IMR-90 (cell line): Measurements from ENCODE around the gene TEX35. TPM values are rescaled to one million over a fixed set of nuclear protein-coding genes. Genes with fewer than 3 reads are reported as not detected.

Experiments used
- ATAC-seq: fragments of 200-7000 bp; cut with Tn5 transposase; 2 replicates; pipeline ENCODE4 v1.9.1; 2020; ENCODE audit warnings: low read depth, mild to moderate bottlenecking, moderate library complexity
- BruUV-seq: library from RNA; stranded (reverse); fragments of 400-500 nt; replicated peaks from 2 replicates; lab custom pipeline; 2021; lab: Mats Ljungman, UMichigan
- CTCF ChIA-PET: fragments of 300-600 bp; formaldehyde crosslinking; extraction: SDS; loops from one replicate; lab custom pipeline; 2021; ENCODE audit warnings: antibody characterized with exemption; lab: Yijun Ruan, JAX
- POLR2A ChIA-PET: fragments of 300-600 bp; sonication (Branson Sonifier 250); formaldehyde crosslinking; loops from one replicate; lab custom pipeline; 2022; ENCODE audit warnings: antibody characterized with exemption; ENCODE audit not compliant: unreplicated experiment; lab: Charles Lee
- DNase-seq: peaks from one replicate; pipeline ENCODE4 v3.0.0; 2013
- H2AFZ ChIP-seq: replicated peaks from 2 replicates; pipeline ENCODE3; 2013; ENCODE audit warnings: low read length, mild to moderate bottlenecking; ENCODE audit not compliant: poor library complexity
- H2AK5ac ChIP-seq: 2 replicates; pipeline ENCODE4 v1.6.1; 2013; ENCODE audit warnings: low read depth, low read length, inconsistent platforms
- H2AK9ac ChIP-seq: replicated peaks from 2 replicates; pipeline ENCODE3; 2013; ENCODE audit warnings: mild to moderate bottlenecking, low read depth, low read length, moderate library complexity; ENCODE audit not compliant: poor library complexity
- H2BK120ac ChIP-seq: 2 replicates; pipeline ENCODE4 v1.6.1; 2013; ENCODE audit warnings: low read depth, low read length, inconsistent platforms
- H2BK15ac ChIP-seq: 3 replicates; pipeline ENCODE4 v1.6.1; 2013; ENCODE audit warnings: low read depth, low read length, inconsistent platforms
- H2BK20ac ChIP-seq: 2 replicates; pipeline ENCODE4 v1.6.1; 2013; ENCODE audit warnings: low read depth, mild to moderate bottlenecking, inconsistent platforms, low read length, moderate library complexity
- H2BK5ac ChIP-seq: 2 replicates; pipeline ENCODE4 v1.6.1; 2013; ENCODE audit warnings: mild to moderate bottlenecking, low read depth, low read length, inconsistent platforms; ENCODE audit not compliant: poor library complexity, severe bottlenecking
- H3K14ac ChIP-seq: replicated peaks from 2 replicates; pipeline ENCODE4 v1.6.1; 2013; ENCODE audit warnings: low read depth, low read length, inconsistent platforms
- H3K18ac ChIP-seq: 2 replicates; pipeline ENCODE4 v1.6.1; 2013; ENCODE audit warnings: low read depth, low read length, control low read depth
- H3K23ac ChIP-seq: 2 replicates; pipeline ENCODE4 v1.6.1; 2013; ENCODE audit warnings: low read depth, low read length, inconsistent platforms
- H3K27ac ChIP-seq: 2 replicates; pipeline ENCODE4 v1.5.1; 2013; ENCODE audit warnings: mild to moderate bottlenecking, control low read depth, low read length; ENCODE audit not compliant: insufficient read depth
- H3K27me3 ChIP-seq: 2 replicates; pipeline ENCODE4 v1.6.1; 2013; ENCODE audit warnings: low read length; ENCODE audit not compliant: control insufficient read depth, insufficient read depth
- H3K36me3 ChIP-seq: 2 replicates; pipeline ENCODE4 v1.6.1; 2013; ENCODE audit warnings: low read length, mixed read lengths; ENCODE audit not compliant: control insufficient read depth, insufficient read depth
- H3K4ac ChIP-seq: 2 replicates; pipeline ENCODE4 v1.6.1; 2013; ENCODE audit warnings: low read depth, low read length, inconsistent platforms
- H3K4me1 ChIP-seq: 2 replicates; pipeline ENCODE4 v1.6.1; 2013; ENCODE audit warnings: low read length, mixed read lengths; ENCODE audit not compliant: control insufficient read depth, insufficient read depth
- H3K4me2 ChIP-seq: 2 replicates; pipeline ENCODE4 v1.6.1; 2013; ENCODE audit warnings: low read depth, mild to moderate bottlenecking, control low read depth, low read length, moderate library complexity
- H3K4me3 ChIP-seq: 2 replicates; pipeline ENCODE4 v1.5.1; 2013; ENCODE audit warnings: low read depth, mild to moderate bottlenecking, control low read depth, low read length, moderate library complexity; ENCODE audit not compliant: insufficient read depth
- H3K56ac ChIP-seq: 2 replicates; pipeline ENCODE4 v1.6.1; 2013; ENCODE audit warnings: low read length, inconsistent platforms; ENCODE audit not compliant: insufficient read depth; ENCODE audit errors: extremely low read depth
- H3K79me1 ChIP-seq, 2 experiments: 2 replicates each; pipeline ENCODE4 v1.6.1; 2013; ENCODE audit warnings: low read length in 2 of 2, inconsistent platforms in 1 of 2, low read depth in 1 of 2
- H3K9ac ChIP-seq: 2 replicates; pipeline ENCODE4 v1.6.1; 2013; ENCODE audit warnings: low read depth, low read length, control low read depth
- H3K9me1 ChIP-seq: 2 replicates; pipeline ENCODE4 v1.6.1; 2013; ENCODE audit warnings: low read length, inconsistent platforms; ENCODE audit not compliant: insufficient read depth
- H3K9me3 ChIP-seq: 2 replicates; pipeline ENCODE4 v1.6.1; 2013; ENCODE audit warnings: low read length; ENCODE audit not compliant: control insufficient read depth, insufficient read depth
- H4K20me1 ChIP-seq: 2 replicates; pipeline ENCODE4 v1.6.1; 2013; ENCODE audit warnings: low read length, inconsistent platforms; ENCODE audit not compliant: insufficient read depth
- H4K5ac ChIP-seq: 2 replicates; pipeline ENCODE4 v1.6.1; 2013; ENCODE audit warnings: mild to moderate bottlenecking, low read depth, low read length, control low read depth
- H4K8ac ChIP-seq, 2 experiments: 2 replicates each; pipeline ENCODE4 v1.6.1; 2013; ENCODE audit warnings: low read depth in 2 of 2, low read length in 2 of 2, control low read depth in 1 of 2, inconsistent platforms in 1 of 2
- H4K91ac ChIP-seq: 2 replicates; pipeline ENCODE4 v1.6.1; 2013; ENCODE audit warnings: low read depth, low read length, inconsistent platforms; ENCODE audit not compliant: insufficient read depth
- CHD1 ChIP-seq: IDR thresholded peaks from 2 replicates; pipeline ENCODE4 v1.6.1; 2012; ENCODE audit warnings: low read depth, low read length, improper control_type of control experiment
- ELK1 ChIP-seq: fragments of 150-350 bp; IDR thresholded peaks from 2 replicates; pipeline ENCODE4 v1.6.1; 2016; ENCODE audit warnings: low read depth, mild to moderate bottlenecking, low read length, moderate library complexity, borderline replicate concordance
- FOS ChIP-seq: fragments of 150-350 bp; IDR thresholded peaks from 2 replicates; pipeline ENCODE4 v1.6.1; 2016; ENCODE audit warnings: low read depth, low read length
- MAFK ChIP-seq: IDR thresholded peaks from 2 replicates; pipeline ENCODE4 v1.6.1; 2012; ENCODE audit warnings: low read depth, low read length, improper control_type of control experiment
- MXI1 ChIP-seq: IDR thresholded peaks from 2 replicates; pipeline ENCODE4 v1.6.1; 2012; ENCODE audit warnings: low read depth, mild to moderate bottlenecking, low read length, moderate library complexity, borderline replicate concordance
- NFE2L2 ChIP-seq: fragments of 150-350 bp; IDR thresholded peaks from 2 replicates; pipeline ENCODE4 v1.6.1; 2016; ENCODE audit warnings: low read depth, mild to moderate bottlenecking, low read length
- POLR2A ChIP-seq: IDR thresholded peaks from 2 replicates; pipeline ENCODE4 v1.6.1; 2012; ENCODE audit warnings: mild to moderate bottlenecking, low read depth, low read length
- RAD21 ChIP-seq: IDR thresholded peaks from 2 replicates; pipeline ENCODE4 v1.6.1; 2012; ENCODE audit warnings: low read length, improper control_type of control experiment
- RCOR1 ChIP-seq: IDR thresholded peaks from 2 replicates; pipeline ENCODE4 v1.6.1; 2012; ENCODE audit warnings: mild to moderate bottlenecking, low read length, improper control_type of control experiment; ENCODE audit not compliant: insufficient replicate concordance
- RFX5 ChIP-seq: IDR thresholded peaks from 2 replicates; pipeline ENCODE4 v1.8.0; 2012; ENCODE audit warnings: low read depth, mild to moderate bottlenecking, low read length, moderate library complexity
- SMC3 ChIP-seq: fragments of 150-350 bp; IDR thresholded peaks from 2 replicates; pipeline ENCODE4 v1.6.1; 2016; ENCODE audit warnings: low read depth, mild to moderate bottlenecking, antibody characterized with exemption, low read length, moderate library complexity
- USF2 ChIP-seq: fragments of 150-350 bp; IDR thresholded peaks from 2 replicates; pipeline ENCODE4 v1.6.1; 2017; ENCODE audit warnings: mild to moderate bottlenecking, antibody characterized with exemption, low read length, low read depth
- WGBS, 2 experiments: methylation state at CpG; one replicate each; pipeline versions ENCODE4 v1.1.5 to v1.1.7; 2013; ENCODE audit warnings: missing lambda C conversion rate in 2 of 2; ENCODE audit not compliant: insufficient read length in 1 of 2; ENCODE audit errors: extremely low coverage in 2 of 2; 5-methylcytosine and 5-hydroxymethylcytosine counted together
- dilution Hi-C: fragments of 300-500 bp; cut with HindIII; formaldehyde crosslinking; loops from one replicate; pipeline ENCODE4 v1.14.3; 2018; ENCODE audit warnings: low sequenced_read_pairs; ENCODE audit not compliant: unreplicated experiment
- in situ Hi-C: fragments of 300-500 bp; cut with MboI; formaldehyde crosslinking; loops from 3 replicates; pipeline ENCODE4 v1.14.3; 2019; ENCODE audit warnings: low sequenced_read_pairs, inconsistent platforms, mixed read lengths
- intact Hi-C: fragments of 100-400 bp; cut with micrococcal nuclease; formaldehyde crosslinking; loops from 2 replicates; pipeline ENCODE4 v1.10.0; 2022
- polyA plus RNA-seq, 3 experiments: library from polyadenylated mRNA; depleted of rRNA; stranded (reverse); fragments of >200 nt; gene quantifications; 2 replicates each; pipeline ENCODE4 v1.2.3, GENCODE V29; 2012; ENCODE audit warnings: low replicate concordance in 1 of 3
- total RNA-seq: library from RNA; depleted of rRNA; stranded (reverse); fragments of >200 nt; gene quantifications from 2 replicates; pipeline ENCODE4 v1.2.3, GENCODE V29; 2012

The TEX35 gene
- total and polyA plus RNA-seq, 2 of the 4 experiments (the other 2 are of a cell fraction), result 0.05 TPM; not detected in 1

- Histone ChIP-seq H2BK20ac (no peak overlapping the region), H4K8ac (no peak overlapping the region), H2BK5ac (no peak overlapping the region), H3K23ac (no peak overlapping the region), H2BK120ac (no peak overlapping the region), H3K4me1 (no peaks in the 10 kb centered on the region), H3K9ac (no peak overlapping the region), H3K4me3 (no peak overlapping the region), H3K56ac (no peak overlapping the region), H3K14ac (no peak overlapping the region), H4K91ac (no peak overlapping the region), H2BK15ac (no peak overlapping the region), H2AK5ac (no peak overlapping the region), H4K20me1 (no peaks in the 10 kb centered on the region), H3K36me3 (no peaks in the 10 kb centered on the region), H3K27me3 (peaks cover 5% of the 10 kb centered on the region; the same call in 1 of the 2 replicates), H3K9me3 (no peaks in the 10 kb centered on the region), H2AFZ (no peak overlapping the region), H3K18ac (no peak overlapping the region), H3K4me2 (no peak overlapping the region), H3K4ac (no peak overlapping the region), H3K79me1 (no peaks in the 10 kb centered on the region), H2AK9ac (no peak overlapping the region), H3K27ac (no peak overlapping the region), H4K5ac (no peak overlapping the region), H3K9me1 (no peaks in the 10 kb centered on the region)
- CTCF ChIA-PET, result interaction anchor here (0.7 kb wide), 1 partner anchor 44 kb away, joined by 3 read pairs; no protein-coding TSS in a partner anchor
- intact Hi-C loops (no loop called here), in situ Hi-C loops (no loop called here), dilution Hi-C loops (no loop called here)
- WGBS, 2 experiments, result 89% methylated on average over 3 of the region's 4 CpGs; no CpG with 5 or more reads in 1 of the 2 experiments
- DNase-seq, result no peak
- POLR2A ChIA-PET, result no interaction called here
- TF ChIP-seq CHD1, result no peak
- no peak for TF ChIP-seq ELK1
- TF ChIP-seq FOS, result no peak
- no peak for TF ChIP-seq RAD21
- no peak for TF ChIP-seq RCOR1
- TF ChIP-seq MAFK, result no peak
- TF ChIP-seq NFE2L2, result no peak
- no peak for TF ChIP-seq USF2
- TF ChIP-seq SMC3, result no peak
- TF ChIP-seq MXI1, result no peak
- TF ChIP-seq POLR2A, result no peak
- no peak for TF ChIP-seq RFX5
- ATAC-seq, result no peak
- BruUV-seq, result no TSS peak
Measured at GRCh38 chr1:178488393-178488792, 24.5 kb upstream of the TEX35 start.
